Brain microvascular endothelial cell (primary cell): ENCODE measurements around the gene ENHO.

Experiments used
- DNase-seq: peaks from one replicate; pipeline ENCODE4 v3.0.0-alpha.2; 2020
- H3K27ac ChIP-seq: fragments of 250-450 bp; sonication (Bioruptor Pico); 2 replicates; pipeline ENCODE4 v1.5.1; 2020; ENCODE audit warnings: mild to moderate bottlenecking, moderate library complexity
- H3K27me3 ChIP-seq: fragments of 250-450 bp; sonication (Bioruptor Pico); replicated peaks from 2 replicates; pipeline ENCODE4 v1.5.1; 2020; ENCODE audit warnings: mild to moderate bottlenecking
- H3K36me3 ChIP-seq: fragments of 250-450 bp; sonication (Bioruptor Pico); replicated peaks from 2 replicates; pipeline ENCODE4 v1.5.1; 2020; ENCODE audit warnings: mild to moderate bottlenecking
- H3K4me3 ChIP-seq: 2 replicates; pipeline ENCODE4 v1.5.1; 2011; ENCODE audit warnings: low read depth, mild to moderate bottlenecking, control low read depth, low read length, moderate library complexity
- CTCF ChIP-seq: IDR thresholded peaks from 2 replicates; pipeline ENCODE4 v1.5.1; 2011; ENCODE audit warnings: low read depth, mild to moderate bottlenecking, moderate library complexity, low read length, control low read depth, inconsistent platforms; ENCODE audit errors: missing control alignments
- in situ Hi-C: cut with HindIII; loops from 2 replicates; pipeline ENCODE4 v1.10.0; 2017; ENCODE audit warnings: low sequenced_read_pairs, low pct_ligation_motif_present

ENHO gene

DNA sequence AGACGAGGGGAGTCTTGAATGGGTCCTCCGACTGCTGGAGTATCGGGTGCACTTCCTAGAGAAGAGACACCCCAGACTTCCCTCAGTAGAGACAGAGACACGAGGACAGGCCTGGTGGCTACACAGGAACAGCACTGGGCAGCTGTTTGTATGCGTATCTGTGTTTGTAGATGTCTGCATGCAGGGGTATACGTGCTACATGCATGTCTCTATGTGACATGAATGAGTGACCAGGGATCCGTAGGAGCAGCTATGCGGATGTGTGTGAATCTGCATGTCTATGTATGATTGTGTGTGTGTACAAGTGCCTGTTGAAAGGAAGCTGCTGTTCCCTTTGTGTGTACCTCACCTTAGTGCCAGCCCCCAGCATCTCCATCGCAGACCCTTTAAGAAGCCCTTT lies 35.6 kb upstream of the ENHO start:
- peaks cover 22% of the 10 kb centered on the region for H3K27me3 ChIP-seq
- H3K4me3 ChIP-seq = no peak overlapping the region
- no peak for DNase-seq
- H3K27ac ChIP-seq = no peak overlapping the region
- TF ChIP-seq CTCF = no peak
- in situ Hi-C loops = no loop called here
- H3K36me3 ChIP-seq = no peaks in the 10 kb centered on the region

- in situ Hi-C loops = no loop called here
- Histone ChIP-seq H3K4me3 (no peak overlapping the region), H3K27me3 (peaks cover 28% of the 10 kb centered on the region), H3K27ac (no peak overlapping the region), H3K36me3 (no peaks in the 10 kb centered on the region)
- TF ChIP-seq CTCF = no peak
- no peak for DNase-seq
Observed at GRCh38 chr9:34557426-34558321, 34.9 kb upstream of the ENHO start.

DNA sequence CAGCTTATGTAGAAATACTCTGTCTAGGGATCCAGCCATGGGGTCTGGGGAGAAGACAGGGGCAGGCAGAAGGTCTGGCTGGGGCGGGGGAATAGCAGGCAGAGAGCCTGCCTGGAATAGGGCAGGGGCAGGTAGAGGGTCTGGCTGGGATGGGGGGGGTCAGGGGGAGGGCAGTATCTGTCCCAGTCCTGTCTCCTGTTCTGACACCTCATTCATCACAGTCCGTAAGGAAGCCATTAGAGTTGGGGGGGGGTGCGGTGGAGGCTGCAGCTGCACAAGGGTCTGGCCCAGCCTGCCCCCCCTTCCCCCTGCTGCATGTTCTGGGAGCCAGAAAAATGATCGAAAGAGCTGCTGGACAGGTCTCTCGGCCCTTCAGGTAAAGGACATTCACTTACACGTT lies 34.2 kb upstream of the ENHO start:
- no peak for DNase-seq
- H3K4me3 ChIP-seq = no peak overlapping the region
- H3K27me3 ChIP-seq = peaks cover 28% of the 10 kb centered on the region
- TF ChIP-seq CTCF = no peak
- in situ Hi-C loops = no loop called here
- H3K27ac ChIP-seq = no peak overlapping the region
- H3K36me3 ChIP-seq = no peaks in the 10 kb centered on the region

- no peak for DNase-seq
- H3K27me3 ChIP-seq = peaks cover 28% of the 10 kb centered on the region
- in situ Hi-C loops = no loop called here
Observed at GRCh38 chr9:34555936-34556525, 33.2 kb upstream of the ENHO start.

GRCh38 chr9:34555500-34555899 lies 32.7 kb upstream of the ENHO start:
- H3K4me3 ChIP-seq = no peak overlapping the region
- no peak for DNase-seq
- H3K36me3 ChIP-seq = no peaks in the 10 kb centered on the region
- TF ChIP-seq CTCF = no peak
- H3K27me3 ChIP-seq = peaks cover 28% of the 10 kb centered on the region
- H3K27ac ChIP-seq = no peak overlapping the region
- in situ Hi-C loops = no loop called here

More at GRCh38 chr9:34555936-34556525, 33.2 kb upstream of the ENHO start:
- H3K27ac ChIP-seq = no peak overlapping the region
- TF ChIP-seq CTCF = no peak
- H3K36me3 ChIP-seq = no peaks in the 10 kb centered on the region
- H3K4me3 ChIP-seq = no peak overlapping the region
